Lung (tissue), 12 donors: ENCODE results near the gene EPS8. TPM values are rescaled to one million over a fixed set of nuclear protein-coding genes. Genes with fewer than 3 reads are reported as not detected.

Experiments
- ATAC-seq: fragments of 200-7000 bp; cut with Tn5 transposase; one replicate; pipeline ENCODE4 v1.9.1; 2020; ENCODE audit warnings: moderate number of reproducible peaks; ENCODE audit not compliant: insufficient read depth, low FRiP score
- DNase-seq, 3 donors: peaks; one replicate each; pipeline ENCODE4 v3.0.0-alpha.2; 2013 to 2017
- H3K27ac ChIP-seq, 2 donors: one replicate each; pipeline ENCODE4 v1.5.1; 2013; ENCODE audit warnings: mild to moderate bottlenecking in 2 of 2, moderate library complexity in 2 of 2, control low read depth in 1 of 2, inconsistent platforms in 1 of 2, low read depth in 1 of 2, low read length in 1 of 2
- H3K27me3 ChIP-seq, 3 donors: one replicate each; pipeline ENCODE4 v1.5.1; 2013; ENCODE audit warnings: low read length in 2 of 3; ENCODE audit not compliant: control insufficient read depth in 3 of 3, insufficient read depth in 3 of 3
- H3K36me3 ChIP-seq, 4 donors: one replicate each; pipeline ENCODE4 v1.5.1; 2013; ENCODE audit warnings: low read length in 4 of 4, mild to moderate bottlenecking in 1 of 4, moderate library complexity in 1 of 4; ENCODE audit not compliant: control insufficient read depth in 4 of 4, insufficient read depth in 4 of 4
- H3K4me1 ChIP-seq, 5 donors: one replicate each; pipeline ENCODE4 v1.5.1; 2013; ENCODE audit warnings: low read length in 5 of 5, mild to moderate bottlenecking in 2 of 5, moderate library complexity in 1 of 5; ENCODE audit not compliant: control insufficient read depth in 5 of 5, insufficient read depth in 5 of 5
- H3K4me3 ChIP-seq: one replicate; pipeline ENCODE4 v1.5.1; 2013; ENCODE audit warnings: mild to moderate bottlenecking, control low read depth, moderate library complexity
- H3K9ac ChIP-seq, 2 donors: one replicate each; pipeline ENCODE4 v1.5.1; 2013; ENCODE audit warnings: low read length in 2 of 2, control low read depth in 1 of 2; ENCODE audit not compliant: insufficient read depth in 1 of 2
- H3K9me3 ChIP-seq, 4 donors: one replicate each; pipeline ENCODE4 v1.5.1; 2013; ENCODE audit warnings: low read length in 3 of 4, mild to moderate bottlenecking in 1 of 4, moderate library complexity in 1 of 4; ENCODE audit not compliant: control insufficient read depth in 4 of 4, insufficient read depth in 3 of 4
- CTCF ChIP-seq: IDR thresholded peaks from 2 replicates; pipeline ENCODE4 v1.5.1; 2012; ENCODE audit warnings: mild to moderate bottlenecking; ENCODE audit errors: control extremely low read depth, extremely low read depth
- WGBS, 2 donors: extraction: QIAGEN DNeasy Blood & Tissue Kit; methylation state at CpG; one replicate each; pipeline ENCODE4 v1.1.7; 2013; 5-methylcytosine and 5-hydroxymethylcytosine counted together
- polyA plus RNA-seq, 2 donors: library from polyadenylated mRNA; stranded (reverse); fragments of 200-250 nt; gene quantifications; one replicate each; pipeline ENCODE4 v1.2.1, GENCODE V29; 2013
- total RNA-seq, 2 donors: library from RNA; depleted of rRNA in 1 of 2; stranded (reverse); fragments of >200 nt in 1 of 2; gene quantifications; one replicate each; pipeline ENCODE4 v1.2.1, GENCODE V29; 2014 to 2021
- donor health status: control.
- donor health status: control.
- donor health status: Bipolar disorder and iron deficiency.
- donor health status: healthy.
- donor health status: DM: yes; HTN: yes; CAD: no.

EPS8 gene
- total and polyA plus RNA-seq, 4 donors = 30.1 to 153 (median 48.9) TPM

- H3K4me1 ChIP-seq = peaks cover 0 to 1% (median 0%) of the 10 kb centered on the region in 5 donors
Observed at GRCh38 chr12:15672671-15673270, 116.4 kb downstream of the EPS8 start.

GRCh38 chr12:15670756-15671155 lies 118.4 kb downstream of the EPS8 start:
- TF ChIP-seq CTCF = no peak
- Histone ChIP-seq H3K4me3 (no peak overlapping the region), H3K36me3 (peaks cover 0 to 3% (median 0%) of the 10 kb centered on the region in 4 donors), H3K9ac (no peak overlapping the region), H3K4me1 (peaks cover 0 to 1% (median 0%) of the 10 kb centered on the region in 5 donors), H3K27ac (no peak overlapping the region), H3K9me3 (no peaks in the 10 kb centered on the region), H3K27me3 (no peaks in the 10 kb centered on the region)
- DNase-seq (no peak), ATAC-seq (no peak)
- WGBS, 2 donors = 90 to 96% methylated on average over 3 of the region's 3 CpGs

More at GRCh38 chr12:15672671-15673270, 116.4 kb downstream of the EPS8 start:
- Histone ChIP-seq H3K36me3 (peaks cover 0 to 3% (median 0%) of the 10 kb centered on the region in 4 donors), H3K27ac (no peak overlapping the region), H3K27me3 (no peaks in the 10 kb centered on the region), H3K4me3 (no peak overlapping the region), H3K9ac (no peak overlapping the region), H3K9me3 (no peaks in the 10 kb centered on the region)
- no peak for DNase-seq
- no peak for ATAC-seq
- TF ChIP-seq CTCF = no peak
- WGBS, 2 donors = 94 to 97% methylated on average over 5 of the region's 5 CpGs

- Histone ChIP-seq H3K27me3 (no peaks in the 10 kb centered on the region), H3K36me3 (peaks cover 0 to 1% (median 0%) of the 10 kb centered on the region in 4 donors), H3K27ac (no peak overlapping the region), H3K4me3 (no peak overlapping the region), H3K4me1 (peaks cover 0 to 1% (median 0%) of the 10 kb centered on the region in 5 donors), H3K9ac (no peak overlapping the region), H3K9me3 (no peaks in the 10 kb centered on the region)
- 91 to 92% methylated on average over 3 of the region's 3 CpGs for WGBS, 2 donors
- DNase-seq (no peak), ATAC-seq (no peak)
- no peak for TF ChIP-seq CTCF
Observed at GRCh38 chr12:15669256-15669948, 119.8 kb downstream of the EPS8 start.
